T follicular helper cell (primary cell): ENCODE results near the gene ADH4.
"Not testable (repeated sequence)": the region's sequence is repeated elsewhere in the genome, so short reads cannot be mapped to it uniquely, and the experiment has no call there.

Experiments
- DNase-seq: peaks from one replicate; pipeline ENCODE4 v3.0.0-alpha.2; 2020; ENCODE audit warnings: low read depth
- total RNA-seq, 2 experiments: gene quantifications; one replicate each; lab custom pipeline; 2026; lab: John Stamatoyannopoulos, UW

Gene ADH4
- total RNA-seq, result 0 reads per million in 2 experiments

DNA sequence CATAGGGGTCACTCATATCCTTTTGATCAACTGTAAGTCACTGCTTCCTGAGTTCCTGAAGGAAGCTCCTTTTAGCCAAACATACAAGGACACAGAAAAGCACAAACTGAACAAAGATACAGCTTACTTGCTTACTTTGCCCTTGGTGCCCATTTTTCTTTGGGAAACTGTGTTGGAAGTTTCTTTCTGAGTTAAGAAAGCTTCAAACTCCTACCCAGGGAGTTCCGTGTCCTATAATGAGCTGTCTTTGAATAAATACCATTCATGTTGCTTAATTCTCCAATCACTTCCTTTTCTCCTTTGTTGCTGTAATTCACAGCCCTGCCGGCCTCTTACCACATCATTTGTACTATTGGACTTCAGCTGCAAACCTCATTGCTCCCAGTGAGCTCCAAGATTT lies at the start of gene ADH4:
TSS of gene ADH4 (minus strand) at position 228 of the 400 bp plus-strand sequence. CDS start at position 153, 75 bp downstream.
- DNase-seq, result no peak

DNA sequence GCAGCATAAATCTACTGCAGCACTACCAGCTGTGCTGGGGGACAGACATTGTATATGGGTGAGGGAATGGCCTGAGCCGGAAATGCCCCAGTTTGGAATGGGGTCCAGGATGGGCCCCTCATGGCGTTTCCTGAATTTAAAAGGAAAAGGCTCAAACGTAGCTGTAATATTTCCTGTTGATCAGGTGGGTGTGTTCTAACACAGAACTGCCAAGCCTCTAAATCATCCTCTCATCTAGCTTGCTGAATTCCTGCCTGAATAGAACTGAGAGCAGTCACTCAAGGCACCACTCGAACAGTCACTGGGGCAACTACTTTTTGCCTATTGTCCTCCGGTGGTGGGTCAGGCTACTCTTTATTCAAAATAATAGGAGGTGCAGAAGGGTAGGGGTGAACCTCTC lies 46.2 kb upstream of the ADH4 start:
- DNase-seq, result no peak

DNA sequence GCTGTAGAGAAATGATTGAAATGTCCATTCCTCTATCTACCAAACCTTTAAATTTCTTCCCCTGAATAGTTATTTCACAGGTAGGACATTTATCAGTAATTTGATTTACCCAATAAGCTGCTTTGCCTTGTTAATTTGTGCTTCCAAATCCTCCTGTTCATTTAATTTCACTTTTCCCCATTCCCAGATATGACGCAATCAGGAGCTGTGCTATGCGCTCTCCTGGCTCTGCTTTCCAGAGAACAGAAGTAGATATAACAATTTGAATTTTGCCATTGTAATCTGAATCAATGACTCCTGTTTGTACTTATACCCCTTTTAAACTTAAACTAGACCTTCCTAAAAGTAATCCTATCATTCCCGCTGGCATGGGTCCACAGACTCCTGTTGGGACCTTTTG lies 45.8 kb upstream of the ADH4 start:
- not testable (repeated sequence) for DNase-seq

- no peak for DNase-seq
Observed at GRCh38 chr4:99186029-99186428, 41.9 kb upstream of the ADH4 start.

DNA sequence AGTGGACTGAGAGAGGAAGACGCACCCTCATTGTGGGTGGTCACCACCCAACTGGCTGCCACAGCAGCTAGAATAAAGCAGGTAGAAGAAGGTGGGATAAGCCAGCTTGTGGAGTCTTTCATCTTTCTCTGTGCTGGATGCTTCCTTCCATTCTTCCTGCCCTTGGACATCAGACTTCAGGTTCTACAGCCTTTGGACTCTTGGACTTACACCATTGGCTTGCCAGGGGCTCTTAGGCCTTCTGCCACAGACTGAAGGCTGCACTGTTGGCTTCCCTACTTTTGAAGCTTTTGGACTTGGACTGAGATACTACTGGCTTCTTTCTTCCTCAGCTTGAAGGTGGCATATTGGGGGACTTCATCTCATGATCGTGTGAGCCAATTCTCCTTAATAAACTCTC lies 41.5 kb upstream of the ADH4 start:
- no peak for DNase-seq

DNA sequence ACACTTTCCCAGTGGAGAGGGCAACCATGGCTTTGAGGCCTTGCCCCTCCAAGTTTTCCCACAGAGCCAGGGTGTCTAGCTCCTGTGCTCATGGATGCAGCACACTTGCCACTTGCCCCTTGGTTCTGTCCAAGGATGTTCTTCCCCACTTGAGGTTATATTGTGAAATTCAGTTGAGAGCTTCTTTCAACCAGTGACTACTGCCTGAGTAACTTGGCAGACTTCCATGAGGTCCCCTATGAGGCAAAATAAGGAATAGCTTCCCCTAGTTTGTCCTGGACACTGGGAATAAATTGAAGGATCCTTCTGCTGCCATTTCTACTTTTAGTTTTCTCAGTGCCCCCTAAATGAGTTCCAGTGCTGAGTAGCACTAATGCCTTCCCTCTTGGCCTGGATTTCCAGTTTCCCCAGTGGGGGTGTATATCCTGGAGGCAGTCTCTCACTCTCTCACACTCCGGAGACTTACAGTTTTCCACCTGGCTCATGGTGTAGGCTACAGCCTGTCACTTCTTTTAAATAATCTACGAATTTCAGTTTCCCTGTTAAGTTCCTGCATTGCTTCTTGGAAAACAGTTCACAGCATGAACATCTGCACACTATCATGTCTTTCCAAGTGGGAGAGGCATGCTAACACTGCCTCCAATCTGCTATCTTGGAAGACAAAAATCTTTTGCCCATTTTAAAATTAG lies 36.4 kb upstream of the ADH4 start:
- DNase-seq, result no peak

GRCh38 chr4:99179626-99180025 lies 35.5 kb upstream of the ADH4 start:
- no peak for DNase-seq

- no peak for DNase-seq
Observed at GRCh38 chr4:99179178-99179577, 35.1 kb upstream of the ADH4 start.

DNA sequence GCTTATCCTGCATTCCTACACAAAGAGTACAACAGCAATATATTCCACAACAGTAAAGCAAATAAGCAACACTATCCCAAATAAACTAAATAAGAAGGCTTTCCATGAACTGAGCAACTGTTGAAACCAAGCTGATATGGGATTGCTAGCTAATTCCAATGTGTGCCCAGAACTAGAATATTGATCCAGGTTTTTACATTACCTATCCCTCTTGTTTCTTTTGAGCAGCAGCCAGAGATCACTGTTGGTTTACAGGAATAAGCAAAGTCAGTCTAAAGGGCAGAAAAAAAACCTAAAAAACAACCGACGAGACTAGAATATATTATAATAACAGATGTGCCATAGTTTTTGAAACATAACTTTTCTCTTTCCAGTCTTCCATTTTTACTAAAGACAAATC lies 22.4 kb upstream of the ADH4 start:
- no peak for DNase-seq

DNA sequence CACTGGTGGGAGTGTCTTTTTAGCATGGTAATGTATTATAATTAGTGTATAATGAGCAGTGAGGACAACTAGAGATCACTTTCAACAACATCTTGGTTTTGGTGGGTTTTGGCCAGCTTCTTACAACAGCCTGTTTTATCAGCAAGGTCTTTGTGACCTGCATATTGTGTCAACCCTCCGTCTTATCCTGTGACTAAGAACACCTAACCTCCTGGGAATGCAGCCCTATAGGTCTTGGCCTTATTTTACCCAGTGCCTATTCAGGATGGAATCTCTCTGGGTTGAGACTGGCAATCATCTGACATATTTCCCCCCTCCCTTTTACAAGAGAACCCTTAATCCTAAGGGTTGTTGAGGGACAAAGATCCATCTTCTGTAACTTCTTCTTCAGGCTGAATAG lies 21.9 kb upstream of the ADH4 start:
- no peak for DNase-seq

DNA sequence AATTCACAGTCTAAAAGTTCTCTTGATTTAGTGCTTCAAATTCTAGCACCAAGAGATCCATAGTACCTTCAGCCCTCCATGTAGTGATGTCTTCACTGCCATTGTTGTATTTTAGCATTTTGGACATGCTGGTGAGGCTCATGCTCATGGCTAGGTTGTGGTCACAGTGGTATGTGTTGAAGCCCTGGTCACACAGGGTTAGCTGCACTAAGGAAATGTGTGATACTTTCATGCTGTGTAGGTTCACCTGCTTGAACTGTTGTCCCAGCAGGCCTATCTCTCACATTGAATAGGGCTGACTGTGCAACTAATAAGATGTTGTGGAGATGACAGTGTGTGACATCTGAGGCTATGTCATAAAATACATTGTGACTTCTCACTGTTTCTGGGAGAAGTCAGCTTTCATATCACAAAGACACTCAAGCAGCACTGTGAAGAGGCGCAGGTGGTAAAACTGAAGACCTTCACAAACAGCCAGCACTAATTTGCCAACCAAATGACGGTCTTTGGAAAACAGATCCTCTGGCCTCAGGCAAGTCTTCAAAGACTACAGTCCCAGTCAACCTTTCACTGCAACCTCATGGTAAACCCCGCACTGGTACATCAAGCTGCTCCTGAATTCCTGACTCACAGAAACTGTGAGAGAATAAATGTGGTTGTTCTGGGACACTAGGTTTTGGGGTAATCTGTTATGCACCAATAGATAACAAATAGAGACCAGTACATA lies 17.4 kb upstream of the ADH4 start:
- no peak for DNase-seq

GRCh38 chr4:99159699-99160098 lies 15.6 kb upstream of the ADH4 start:
- DNase-seq, result no peak

- no peak for DNase-seq
Observed at GRCh38 chr4:99157478-99157935, 13.4 kb upstream of the ADH4 start.

- DNase-seq, result no peak
Observed at GRCh38 chr4:99156992-99157391, 12.9 kb upstream of the ADH4 start.

- no peak for DNase-seq
Observed at GRCh38 chr4:99154658-99155342, 10.7 kb upstream of the ADH4 start.

DNA sequence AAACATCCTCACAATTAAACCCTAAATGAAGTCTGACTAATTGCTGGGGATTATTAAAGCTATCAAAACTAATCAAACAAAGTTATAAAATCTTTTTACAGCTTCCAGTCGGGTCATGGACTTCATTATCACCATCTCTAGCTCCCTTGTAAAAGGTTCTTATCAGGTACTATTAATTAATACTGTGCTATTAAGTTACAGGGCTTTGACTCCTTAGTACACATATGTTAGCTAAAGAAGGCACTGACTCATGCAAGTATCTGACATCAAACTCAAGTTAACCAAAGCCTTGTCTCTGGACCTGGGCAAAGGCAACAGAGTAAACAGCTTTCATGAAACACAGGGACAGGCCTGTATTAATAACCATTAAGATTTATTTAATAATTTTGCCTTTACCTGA lies 7.9 kb upstream of the ADH4 start:
- DNase-seq, result no peak

DNA sequence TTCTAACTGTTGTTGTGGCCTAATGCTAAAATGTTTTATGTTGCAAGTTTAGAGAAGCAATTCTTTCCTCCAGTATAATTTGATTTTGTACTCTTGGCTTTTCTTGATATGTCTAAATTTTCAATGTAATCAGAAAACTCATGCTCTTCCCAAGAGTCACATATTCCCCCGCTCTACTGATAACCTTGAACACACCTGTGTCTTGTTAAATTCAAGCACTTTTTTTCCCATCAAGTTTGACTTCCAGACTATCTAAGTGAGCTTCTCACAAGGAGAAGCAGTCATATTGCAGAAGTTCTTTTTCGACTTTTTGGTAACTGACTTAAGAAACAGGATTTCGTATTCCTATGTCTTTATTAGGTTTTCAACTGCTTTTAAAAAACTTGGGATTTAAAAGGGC lies 7.4 kb upstream of the ADH4 start:
- DNase-seq, result no peak

- DNase-seq, result no peak
Observed at GRCh38 chr4:99149426-99150019, 5.4 kb upstream of the ADH4 start.

DNA sequence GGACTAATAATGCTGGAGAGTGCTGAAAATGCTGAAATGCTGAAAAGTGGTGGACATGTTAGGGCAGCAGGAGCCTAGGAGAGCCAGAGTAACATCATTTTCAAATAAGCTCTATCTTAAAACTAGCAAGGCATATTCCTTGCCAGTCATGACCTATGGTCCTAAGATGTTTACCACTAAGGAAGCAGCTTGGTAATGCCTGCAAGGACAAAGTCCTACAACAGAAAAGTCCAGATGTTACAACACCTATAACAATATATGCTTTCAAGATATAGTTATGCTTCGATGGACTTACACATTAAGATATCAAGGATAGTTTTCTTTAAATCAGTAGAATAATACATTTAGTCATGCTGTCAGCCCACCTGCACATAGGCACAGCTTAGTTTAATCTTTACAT lies 4.5 kb upstream of the ADH4 start:
- DNase-seq, result no peak

DNA sequence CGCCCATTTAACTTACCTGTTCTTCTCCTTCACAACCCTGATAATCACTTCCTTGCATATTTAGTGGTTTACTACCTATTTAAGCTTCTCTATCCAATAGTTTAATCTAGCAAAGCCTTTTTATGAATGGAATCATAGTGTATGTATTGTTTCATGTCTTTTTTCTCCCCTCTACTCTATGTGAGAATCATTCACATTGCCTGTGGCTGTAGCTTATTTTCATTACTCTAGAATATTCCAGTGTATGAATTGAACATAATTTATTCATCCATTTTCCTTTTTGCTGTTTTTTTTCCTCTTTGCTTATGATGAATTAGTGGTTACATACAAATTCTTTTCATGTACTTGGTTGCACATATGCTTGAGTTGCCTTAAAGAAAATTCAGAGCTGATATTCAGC lies 490 bp upstream of the ADH4 start:
- DNase-seq, result no peak

- no peak for DNase-seq
Observed at GRCh38 chr4:99136329-99136728, 7.8 kb downstream of the ADH4 start.

DNA sequence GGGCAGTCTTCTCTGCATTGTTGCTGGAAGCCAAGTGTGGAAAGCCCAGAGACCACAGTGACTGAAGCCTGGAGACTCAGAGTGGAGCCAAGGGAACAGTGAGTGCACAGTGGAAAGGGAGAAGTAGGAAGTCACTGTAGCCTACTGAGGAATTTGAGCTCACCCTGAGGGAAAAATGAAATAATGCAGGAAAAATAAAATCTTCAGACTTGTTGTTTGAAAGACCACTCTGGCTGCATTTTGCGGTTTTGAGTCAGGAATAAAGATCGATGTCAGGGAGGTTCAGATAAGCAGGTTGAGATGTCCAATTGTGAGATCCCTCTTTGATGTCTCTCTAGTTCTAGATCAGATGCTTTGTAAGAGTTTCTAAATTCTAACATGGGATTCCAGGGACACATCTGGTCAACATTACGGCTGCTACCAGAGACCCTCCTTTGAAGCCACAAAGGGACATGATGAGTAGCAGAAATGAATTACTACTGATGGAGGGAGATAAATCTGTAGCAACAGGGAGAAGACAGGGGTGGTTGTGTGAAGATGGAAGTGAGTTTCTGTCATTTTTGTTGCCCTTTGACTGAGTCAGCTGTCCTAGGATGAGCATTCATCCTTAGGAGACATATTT lies 8.4 kb downstream of the ADH4 start:
- no peak for DNase-seq
